DND-41 (cell line): ENCODE data around the gene OR4D11.

ENCODE experiments used
- ATAC-seq: fragments of 200-7000 bp; cut with Tn5 transposase; 3 replicates; pipeline ENCODE4 v1.9.1; 2021; ENCODE audit warnings: low read depth; ENCODE audit not compliant: insufficient read depth
- DNase-seq: peaks from one replicate; pipeline ENCODE4 v3.0.0-alpha.2; 2020
- H2AFZ ChIP-seq: 2 replicates; pipeline ENCODE4 v1.6.0; 2012; ENCODE audit warnings: low read depth, low read length
- H3K27ac ChIP-seq: 2 replicates; pipeline ENCODE4 v1.5.1; 2012; ENCODE audit warnings: low read length, inconsistent platforms
- H3K27me3 ChIP-seq: fragments of 200-600 bp; sonication (generic); 2 replicates; pipeline ENCODE4 v1.6.0; 2012; ENCODE audit warnings: low read length, mild to moderate bottlenecking, inconsistent platforms; ENCODE audit not compliant: insufficient read depth, poor library complexity
- H3K36me3 ChIP-seq: 2 replicates; pipeline ENCODE4 v1.5.1; 2012; ENCODE audit warnings: low read length, inconsistent platforms; ENCODE audit not compliant: insufficient read depth
- H3K4me1 ChIP-seq: 2 replicates; pipeline ENCODE4 v1.5.1; 2012; ENCODE audit warnings: mild to moderate bottlenecking, low read length; ENCODE audit not compliant: insufficient read depth
- H3K4me2 ChIP-seq: 2 replicates; pipeline ENCODE4 v1.6.0; 2012; ENCODE audit warnings: mild to moderate bottlenecking, moderate library complexity, low read length, inconsistent platforms; ENCODE audit not compliant: insufficient read depth
- H3K4me3 ChIP-seq, 2 experiments: fragments of 200-600 bp in 1 of 2; shearing (Covaris generic) in 1 of 2; 2 replicates each; pipeline ENCODE4 v1.5.1; 2012 to 2016; ENCODE audit warnings: inconsistent platforms in 2 of 2, low read length in 2 of 2, mild to moderate bottlenecking in 2 of 2, low read depth in 1 of 2, moderate library complexity in 1 of 2
- H3K79me2 ChIP-seq: 2 replicates; pipeline ENCODE4 v1.6.0; 2012; ENCODE audit warnings: low read length, inconsistent platforms; ENCODE audit not compliant: insufficient read depth
- H3K9ac ChIP-seq: 2 replicates; pipeline ENCODE4 v1.6.0; 2012; ENCODE audit warnings: low read depth, mild to moderate bottlenecking, inconsistent platforms, low read length, moderate library complexity
- H3K9me3 ChIP-seq: 2 replicates; pipeline ENCODE4 v1.5.1; 2012; ENCODE audit warnings: low read length, moderate library complexity, mild to moderate bottlenecking, inconsistent platforms; ENCODE audit not compliant: insufficient read depth, severe bottlenecking
- H4K20me1 ChIP-seq: 2 replicates; pipeline ENCODE4 v1.6.0; 2012; ENCODE audit warnings: low read length; ENCODE audit not compliant: insufficient read depth
- EZH2 ChIP-seq: IDR thresholded peaks from 3 replicates; pipeline ENCODE4 v1.6.1; 2012; ENCODE audit warnings: borderline replicate concordance, low read depth, mild to moderate bottlenecking, moderate library complexity, low read length, inconsistent platforms; ENCODE audit not compliant: severe bottlenecking
- TF ChIP-seq, protein P1 (sequence below): IDR thresholded peaks from 2 replicates; pipeline ENCODE4 v1.5.1; 2012; ENCODE audit warnings: borderline replicate concordance, low read length, moderate library complexity, mild to moderate bottlenecking; ENCODE audit not compliant: poor library complexity, severe bottlenecking; ENCODE audit errors: extremely low read depth

The OR4D11 gene

DNA sequence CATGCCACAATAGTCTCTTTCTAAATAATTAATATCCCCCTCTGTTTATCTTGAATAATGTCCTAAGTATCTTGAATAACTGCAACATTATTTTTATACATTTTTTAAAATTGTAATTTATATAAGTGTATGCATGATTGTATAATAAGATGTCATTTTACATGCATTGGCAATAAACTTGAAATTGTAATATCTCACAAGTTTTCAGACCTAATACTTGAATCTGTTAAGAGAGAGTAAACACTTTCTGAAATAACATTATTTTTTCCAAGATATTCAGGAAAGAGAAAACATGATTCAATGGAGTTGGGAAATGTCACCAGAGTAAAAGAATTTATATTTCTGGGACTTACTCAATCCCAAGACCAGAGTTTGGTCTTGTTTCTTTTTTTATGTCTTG lies at the start of gene OR4D11:
OR4D11 (plus strand) TSS at position 301 of the 400 bp plus-strand sequence; CDS start at position 301, 0 bp downstream.
- H3K27me3 ChIP-seq: peaks cover 7% of the 10 kb centered on the region
- no peaks in the 10 kb centered on the region for H3K36me3 ChIP-seq
- no peak within 1 kb of the TSS for H3K27ac ChIP-seq
- no peak within 1 kb of the TSS for H3K4me3 ChIP-seq
- no peak within 1 kb of the TSS for H2AFZ ChIP-seq
- H3K9ac ChIP-seq: no peak within 1 kb of the TSS
- H3K9me3 ChIP-seq: no peaks in the 10 kb centered on the region
- no peaks in the 10 kb centered on the region for H3K79me2 ChIP-seq
- H4K20me1 ChIP-seq: no peaks in the 10 kb centered on the region
- H3K4me1 ChIP-seq: no peaks in the 10 kb centered on the region
- no peak for TF ChIP-seq EZH2
- TF ChIP-seq, protein P1, sequence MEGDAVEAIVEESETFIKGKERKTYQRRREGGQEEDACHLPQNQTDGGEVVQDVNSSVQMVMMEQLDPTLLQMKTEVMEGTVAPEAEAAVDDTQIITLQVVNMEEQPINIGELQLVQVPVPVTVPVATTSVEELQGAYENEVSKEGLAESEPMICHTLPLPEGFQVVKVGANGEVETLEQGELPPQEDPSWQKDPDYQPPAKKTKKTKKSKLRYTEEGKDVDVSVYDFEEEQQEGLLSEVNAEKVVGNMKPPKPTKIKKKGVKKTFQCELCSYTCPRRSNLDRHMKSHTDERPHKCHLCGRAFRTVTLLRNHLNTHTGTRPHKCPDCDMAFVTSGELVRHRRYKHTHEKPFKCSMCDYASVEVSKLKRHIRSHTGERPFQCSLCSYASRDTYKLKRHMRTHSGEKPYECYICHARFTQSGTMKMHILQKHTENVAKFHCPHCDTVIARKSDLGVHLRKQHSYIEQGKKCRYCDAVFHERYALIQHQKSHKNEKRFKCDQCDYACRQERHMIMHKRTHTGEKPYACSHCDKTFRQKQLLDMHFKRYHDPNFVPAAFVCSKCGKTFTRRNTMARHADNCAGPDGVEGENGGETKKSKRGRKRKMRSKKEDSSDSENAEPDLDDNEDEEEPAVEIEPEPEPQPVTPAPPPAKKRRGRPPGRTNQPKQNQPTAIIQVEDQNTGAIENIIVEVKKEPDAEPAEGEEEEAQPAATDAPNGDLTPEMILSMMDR: no peak
- H3K4me2 ChIP-seq: no peak within 1 kb of the TSS
- ATAC-seq (no peak), DNase-seq (no peak)

DNA sequence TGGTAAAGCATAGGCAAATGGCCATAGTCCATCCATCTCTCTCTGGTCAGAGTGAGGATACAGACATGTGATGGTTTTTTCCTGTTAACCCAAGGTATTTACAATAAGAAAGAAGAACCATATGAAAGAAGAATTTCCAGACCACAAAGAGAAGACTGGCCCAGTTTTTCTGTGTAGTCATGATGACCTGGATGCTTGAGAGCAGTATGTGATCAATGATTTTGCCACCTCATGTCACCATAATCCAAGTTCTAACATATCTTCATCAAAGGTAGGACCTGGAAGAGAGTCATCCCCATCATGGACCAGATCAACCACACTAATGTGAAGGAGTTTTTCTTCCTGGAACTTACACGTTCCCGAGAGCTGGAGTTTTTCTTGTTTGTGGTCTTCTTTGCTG lies 46.7 kb upstream of the OR4D11 start, which contains the start of gene OR4D6:
OR4D6 (plus strand) TSS at position 301 of the 400 bp plus-strand sequence; CDS start at position 301, 0 bp downstream.
- Histone ChIP-seq H3K9ac (no peak within 1 kb of the TSS), H3K27me3 (no peaks in the 10 kb centered on the region), H3K4me1 (no peaks in the 10 kb centered on the region), H3K79me2 (no peaks in the 10 kb centered on the region), H3K4me3 (no peak within 1 kb of the TSS), H3K9me3 (no peaks in the 10 kb centered on the region), H2AFZ (no peak within 1 kb of the TSS), H3K36me3 (no peaks in the 10 kb centered on the region), H3K27ac (no peak within 1 kb of the TSS), H4K20me1 (no peaks in the 10 kb centered on the region), H3K4me2 (no peak within 1 kb of the TSS)
- TF ChIP-seq, protein P1: no peak
- TF ChIP-seq EZH2: no peak
- DNase-seq (no peak), ATAC-seq (no peak)

GRCh38 chr11:59459916-59460315 lies 43.5 kb upstream of the OR4D11 start:
- H3K4me2 ChIP-seq: no peak overlapping the region
- H2AFZ ChIP-seq: no peak overlapping the region
- H3K4me3 ChIP-seq: no peak overlapping the region
- H3K9me3 ChIP-seq: no peaks in the 10 kb centered on the region
- DNase-seq (no peak), ATAC-seq (no peak)
- H3K4me1 ChIP-seq: no peaks in the 10 kb centered on the region
- H3K27ac ChIP-seq: no peak overlapping the region
- no peaks in the 10 kb centered on the region for H3K36me3 ChIP-seq
- TF ChIP-seq, protein P1: no peak
- no peak for TF ChIP-seq EZH2
- no peaks in the 10 kb centered on the region for H3K27me3 ChIP-seq
- H3K9ac ChIP-seq: no peak overlapping the region
- no peaks in the 10 kb centered on the region for H3K79me2 ChIP-seq
- no peaks in the 10 kb centered on the region for H4K20me1 ChIP-seq

DNA sequence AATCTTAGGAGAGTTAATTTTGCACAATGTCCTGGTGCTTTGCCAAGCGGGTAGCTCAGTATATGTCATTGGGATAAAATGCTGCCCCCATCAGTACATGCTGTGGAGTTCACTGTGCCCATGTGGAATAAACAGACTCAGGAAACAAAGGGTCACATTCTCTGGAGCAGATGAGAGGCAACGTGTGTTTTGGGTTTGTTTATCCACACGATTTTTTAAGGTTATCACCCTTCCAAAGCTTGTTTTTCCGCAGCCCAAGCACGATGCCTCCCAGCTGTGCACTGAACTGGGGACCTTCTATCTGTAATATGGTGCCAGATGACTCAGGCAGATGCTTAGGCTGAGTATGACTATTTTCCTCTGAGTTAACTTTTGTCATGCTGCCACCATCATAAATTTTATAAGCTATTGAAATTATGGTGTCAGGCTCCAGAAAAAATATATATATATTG lies 40.2 kb upstream of the OR4D11 start:
- no peak overlapping the region for H3K27ac ChIP-seq
- TF ChIP-seq, protein P1: no peak
- no peak for TF ChIP-seq EZH2
- DNase-seq (no peak), ATAC-seq (no peak)
- H3K4me2 ChIP-seq: no peak overlapping the region
- H3K36me3 ChIP-seq: no peaks in the 10 kb centered on the region
- no peak overlapping the region for H3K9ac ChIP-seq
- H3K4me3 ChIP-seq: no peak overlapping the region
- no peaks in the 10 kb centered on the region for H3K27me3 ChIP-seq
- H3K4me1 ChIP-seq: no peaks in the 10 kb centered on the region
- H3K9me3 ChIP-seq: no peaks in the 10 kb centered on the region
- no peaks in the 10 kb centered on the region for H3K79me2 ChIP-seq
- H2AFZ ChIP-seq: no peak overlapping the region
- H4K20me1 ChIP-seq: no peaks in the 10 kb centered on the region
